K562 (cell line): Measurements from ENCODE around the gene DGKA. TPM values are rescaled to one million over a fixed set of nuclear protein-coding genes. Genes with fewer than 3 reads are reported as not detected.
A peak's percentile ranks its signal among the peaks of the same experiment; 100 is the strongest.

ENCODE experiments used
- ATAC-seq: fragments of 200-7000 bp; cut with Tn5 transposase; 3 replicates; pipeline ENCODE4 v1.9.1; 2020; ENCODE audit warnings: moderate library complexity
- BruUV-seq: library from RNA; stranded (reverse); fragments of 400-500 nt; replicated peaks from 2 replicates; lab custom pipeline; 2021; lab: Mats Ljungman, UMichigan
- CTCF ChIA-PET: fragments of 300-600 bp; formaldehyde crosslinking; extraction: SDS; loops from one replicate; lab custom pipeline; 2021; ENCODE audit warnings: low intra/inter-chr PET ratio; lab: Yijun Ruan, JAX
- POLR2A ChIA-PET: fragments of 300-600, 350-650 bp; sonication (Branson Sonifier 250); formaldehyde crosslinking; extraction: SDS; loops from one replicate; lab custom pipeline; 2021; ENCODE audit warnings: antibody characterized with exemption, inconsistent platforms; lab: Yijun Ruan, JAX
- DNase-seq, 4 experiments: peaks; one replicate each; pipeline versions ENCODE4 v3.0.0 to v3.0.0-alpha.2; 2011 to 2018; ENCODE audit warnings: low spot score in 3 of 4, mixed read lengths in 3 of 4; ENCODE audit errors: extremely low read depth in 1 of 4
- FAIRE-seq: peaks from 2 replicates; lab custom pipeline; 2011; peaks lifted over from hg19 to GRCh38; lab: Jason Lieb, UNC
- H2AFZ ChIP-seq: 2 replicates; pipeline ENCODE4 v1.6.0; 2011; ENCODE audit warnings: low read depth, low read length, control low read depth, inconsistent platforms
- H3K27ac ChIP-seq: fragments of 200-600 bp; 3 replicates; pipeline ENCODE4 v1.8.0; 2011; ENCODE audit warnings: low read depth, mild to moderate bottlenecking, control low read depth, inconsistent platforms, low read length, moderate library complexity, mixed read lengths; ENCODE audit errors: extremely low read depth
- H3K27me3 ChIP-seq, 2 experiments: fragments of 300-600 bp in 1 of 2; 2 replicates in 1 of 2; 3 replicates in 1 of 2; pipeline versions ENCODE4 v1.6.0 to v1.8.0; 2011; ENCODE audit warnings: inconsistent platforms in 2 of 2, low read length in 2 of 2, mild to moderate bottlenecking in 1 of 2, mixed read lengths in 1 of 2, moderate library complexity in 1 of 2; ENCODE audit not compliant: control insufficient read depth in 2 of 2, insufficient read depth in 2 of 2
- H3K36me3 ChIP-seq: fragments of 300-600 bp; 3 replicates; pipeline ENCODE4 v1.8.0; 2011; ENCODE audit warnings: mild to moderate bottlenecking, low read length, inconsistent platforms; ENCODE audit not compliant: control insufficient read depth, insufficient read depth
- H3K4me1 ChIP-seq, 2 experiments: fragments of 200-600 bp in 1 of 2; replicated peaks in 1 of 2; 2 replicates in 1 of 2; 3 replicates in 1 of 2; pipeline versions ENCODE4 v1.5.1 to v1.8.0; 2011; ENCODE audit warnings: inconsistent platforms in 2 of 2, low read length in 2 of 2, mild to moderate bottlenecking in 1 of 2, mixed read lengths in 1 of 2, moderate library complexity in 1 of 2; ENCODE audit not compliant: control insufficient read depth in 2 of 2, insufficient read depth in 2 of 2
- H3K4me2 ChIP-seq: 2 replicates; pipeline ENCODE4 v1.6.1; 2011; ENCODE audit warnings: low read length, control low read depth, inconsistent platforms, mixed read lengths; ENCODE audit not compliant: insufficient read depth
- H3K4me3 ChIP-seq: fragments of 200-600 bp; sonication (generic), shearing (Covaris generic); 2 replicates; pipeline ENCODE4 v1.5.1; 2016; ENCODE audit warnings: control low read depth, inconsistent platforms
- H3K79me2 ChIP-seq: fragments of 200-600 bp; 3 replicates; pipeline ENCODE4 v1.8.0; 2011; ENCODE audit warnings: low read length, inconsistent platforms; ENCODE audit not compliant: control insufficient read depth, insufficient read depth
- H3K9ac ChIP-seq, 2 experiments: 2 replicates each; pipeline versions ENCODE4 v1.6.0 to v1.6.1; 2011; ENCODE audit warnings: low read depth in 2 of 2, low read length in 2 of 2, control low read depth in 1 of 2, inconsistent platforms in 1 of 2, mild to moderate bottlenecking in 1 of 2, mixed read lengths in 1 of 2; ENCODE audit not compliant: insufficient read depth in 1 of 2
- H3K9me1 ChIP-seq: one replicate; pipeline ENCODE4 v1.6.0; 2011; ENCODE audit warnings: inconsistent platforms, mild to moderate bottlenecking, low read length, moderate library complexity; ENCODE audit not compliant: control insufficient read depth, insufficient read depth
- H3K9me3 ChIP-seq: replicated peaks from 2 replicates; pipeline ENCODE4 v1.5.1; 2011; ENCODE audit warnings: low read depth, low read length, inconsistent platforms; ENCODE audit not compliant: control insufficient read depth, insufficient read depth
- H4K20me1 ChIP-seq: replicated peaks from 2 replicates; pipeline ENCODE4 v1.6.1; 2011; ENCODE audit warnings: low read length, inconsistent platforms, mixed read lengths; ENCODE audit not compliant: control insufficient read depth, insufficient read depth
- ATF3 ChIP-seq, 2 experiments: fragments of 450-650 bp in 1 of 2; sonication (generic) in 1 of 2; formaldehyde crosslinking in 1 of 2; IDR thresholded peaks in 1 of 2; conservative IDR thresholded peaks in 1 of 2; 2 replicates each; pipeline versions ENCODE4 v1.6.1 to v1.8.1; 2016 to 2023; ENCODE audit warnings: mild to moderate bottlenecking in 2 of 2, moderate library complexity in 2 of 2, inconsistent platforms in 1 of 2, missing genetic modification reagents in 1 of 2
- CREM ChIP-seq: IDR thresholded peaks from 2 replicates; pipeline ENCODE4 v1.6.1; 2014; ENCODE audit warnings: antibody characterized with exemption, low read depth
- DACH1 ChIP-seq: fragments of 450-650 bp; IDR thresholded peaks from 2 replicates; pipeline ENCODE4 v1.6.1; 2018; ENCODE audit not compliant: partially characterized antibody
- FOXO4 ChIP-seq: fragments of 450-650 bp; formaldehyde crosslinking; IDR thresholded peaks from 2 replicates; pipeline ENCODE4 v1.4.0; 2020; ENCODE audit warnings: mild to moderate bottlenecking, moderate library complexity
- NR2C1 ChIP-seq, 2 experiments: fragments of 450-650 bp; IDR thresholded peaks; 2 replicates each; pipeline ENCODE4 v1.6.1; 2017; ENCODE audit warnings: mild to moderate bottlenecking in 2 of 2, antibody characterized with exemption in 1 of 2, inconsistent platforms in 1 of 2, missing compliant biosample characterization in 1 of 2, missing genetic modification characterization in 1 of 2
- RHOXF2B ChIP-seq: fragments of 250-450 bp; sonication (Bioruptor Pico); conservative IDR thresholded peaks from 2 replicates; pipeline ENCODE4 v1.5.1; 2021
- SRSF1 ChIP-seq: fragments of 200-400 bp; formaldehyde crosslinking; IDR thresholded peaks from 2 replicates; pipeline ENCODE4 v1.6.1; 2017; ENCODE audit warnings: mild to moderate bottlenecking, low read depth, low read length, moderate library complexity
- TARDBP ChIP-seq: fragments of 450-650 bp; IDR thresholded peaks from 2 replicates; pipeline ENCODE4 v1.6.1; 2016
- TFAP4 ChIP-seq: sonication (generic); formaldehyde crosslinking; IDR thresholded peaks from 2 replicates; pipeline ENCODE4 v1.8.0; 2022; ENCODE audit warnings: missing genetic modification reagents, mild to moderate bottlenecking, moderate library complexity, borderline replicate concordance
- UBTF ChIP-seq, 2 experiments: IDR thresholded peaks; 2 replicates each; pipeline ENCODE4 v1.6.1; 2012; ENCODE audit warnings: improper control_type of control experiment in 2 of 2, low read depth in 2 of 2, low read length in 2 of 2, borderline replicate concordance in 1 of 2
- ZFX ChIP-seq: sonication (generic); formaldehyde crosslinking; IDR thresholded peaks from 2 replicates; pipeline ENCODE4 v1.8.0; 2022; ENCODE audit warnings: mild to moderate bottlenecking, missing genetic modification reagents, moderate library complexity
- ZNF263 ChIP-seq: sonication (generic); formaldehyde crosslinking; IDR thresholded peaks from 2 replicates; pipeline ENCODE4 v1.8.0; 2022; ENCODE audit warnings: mild to moderate bottlenecking, missing genetic modification reagents, borderline replicate concordance
- ZNF384 ChIP-seq: IDR thresholded peaks from 2 replicates; pipeline ENCODE4 v1.6.1; 2012; ENCODE audit warnings: low read depth, low read length, improper control_type of control experiment
- WGBS: fragments of 100-300 bp; shearing (Covaris generic); methylation state at CpG from one replicate; pipeline ENCODE4 v1.1.6; 2016; ENCODE audit warnings: low coverage, mixed read lengths; ENCODE audit not compliant: insufficient coverage; ENCODE audit errors: missing lambda C conversion rate; 5-methylcytosine and 5-hydroxymethylcytosine counted together
- in situ Hi-C: fragments of 300-500 bp; cut with MboI; formaldehyde crosslinking; loops from 4 replicates; pipeline ENCODE4 v1.15.0; 2018; ENCODE audit warnings: inconsistent platforms, mixed read lengths
- intact Hi-C: fragments of 100-400 bp; cut with micrococcal nuclease; formaldehyde crosslinking; loops from 2 replicates; pipeline ENCODE4 v1.14.2; 2022
- polyA plus RNA-seq, 8 experiments: library from polyadenylated mRNA; depleted of rRNA in 4 of 8; stranded (reverse) in 5 of 8; unstranded in 3 of 8; fragments of >200 nt; fragmentation: Nextera tagmentation in 2 of 8; fragmentation: Illumina TruSeq in 1 of 8; extraction: Ambion mirVana in 2 of 8; extraction: Trizol in 1 of 8; gene quantifications; 2 replicates each; pipeline versions ENCODE4 v1.2.1 to v1.2.3, GENCODE V29; 2011 to 2014; ENCODE audit warnings: inconsistent platforms in 1 of 8, missing spikeins in 1 of 8
- total RNA-seq, 7 experiments: library from RNA; depleted of rRNA in 6 of 7; stranded (reverse); fragments of >200 nt in 6 of 7; fragmentation: Illumina TruSeq in 2 of 7; extraction: Trizol in 2 of 7; gene quantifications; 2 replicates each; pipeline versions ENCODE4 v1.2.1 to v1.2.3, GENCODE V29; 2011 to 2021; ENCODE audit warnings: low replicate concordance in 1 of 7

DGKA gene
- total and polyA plus RNA-seq, 9 of the 15 experiments (the other 6 are each of a cell fraction or from before 2014, with no cell fraction given), result 3.4 to 12.4 (median 6.2) TPM

GRCh38 chr12:55899082-55899481 is 31.9 kb upstream of the DGKA start (continued):
- TF ChIP-seq FOXO4 (CRISPR knock-in tag) (no peak), NR2C1 (IDR thresholded peaks at IDR 0.05) (peak; percentile 49), NR2C1 (tag; IDR thresholded peaks at IDR 0.05) (0 out of 2 replicates have a peak, but pooled peaks have one; percentile 31), DACH1 (peak; percentile 76), CREM (0 out of 2 replicates have a peak, but pooled peaks have one; percentile 16), ATF3 (IDR thresholded peaks at IDR 0.05) (peak; percentile 34; the same call in 1 of the 2 replicates), ATF3 (CRISPR knock-in tag; conservative IDR thresholded peaks at IDR 0.05) (no peak), RHOXF2B (CRISPR knock-in tag) (no peak)

GRCh38 chr12:55901881-55902490 is 29.0 kb upstream of the DGKA start:
- intact Hi-C loops (no loop called here), in situ Hi-C loops (no loop called here)
- Histone ChIP-seq H3K9ac (peak overlapping the region in 1 of 2 experiments; percentile 5; a peak in 1 of 4 replicates), H3K9me3 (no peaks in the 10 kb centered on the region), H3K4me3 (no peak overlapping the region), H3K27ac (no peak overlapping the region), H2AFZ (no peak overlapping the region), H3K36me3 (peaks cover 10% of the 10 kb centered on the region; the same call in 2 of the 3 replicates), H3K79me2 (no peaks in the 10 kb centered on the region), H3K27me3 (no peaks in the 10 kb centered on the region), H4K20me1 (no peaks in the 10 kb centered on the region), H3K4me2 (no peak overlapping the region), H3K4me1 (peaks cover 2 to 5% of the 10 kb centered on the region in 2 experiments; a peak in 3 of 5 replicates), H3K9me1 (no peaks in the 10 kb centered on the region)
- no peak for FAIRE-seq
- DNase-seq, result peak in 2 of 4 experiments; percentile 33 to 47
- ChIA-PET CTCF (no interaction called here), POLR2A (interaction anchor here (0.6 to 1.8 kb wide), 3 partner anchors 16 to 53 kb away, joined by 4 to 9 read pairs (median 5); no protein-coding TSS in a partner anchor)
- no TSS peak for BruUV-seq
- WGBS, result 43% methylated on average over 5 of the region's 7 CpGs
- TF ChIP-seq TARDBP, result no peak
- TF ChIP-seq TFAP4 (CRISPR knock-in tag), result peak; percentile 58; the same call in 1 of the 2 replicates
- TF ChIP-seq ZNF263 (CRISPR knock-in tag), result peak; percentile 71; the same call in 1 of the 2 replicates
- TF ChIP-seq ZNF384, result no peak
- TF ChIP-seq SRSF1, result no peak
- 0 out of 4 replicates have a peak, but pooled peaks of 1 of the 2 experiments have one; percentile 30 for TF ChIP-seq UBTF (IDR thresholded peaks at IDR 0.05; ENCODE audit: borderline replicate concordance in 1 of 2, low read depth in 2 of 2, low read length in 2 of 2)
- TF ChIP-seq ZFX (CRISPR knock-in tag), result 0 out of 2 replicates have a peak, but pooled peaks have one; percentile 22
- peak; percentile 61 for ATAC-seq
